IMR-90 (cell line): Measurements from ENCODE around the gene ADD3. TPM values are rescaled to one million over a fixed set of nuclear protein-coding genes. Genes with fewer than 3 reads are reported as not detected.

Source experiments
- ATAC-seq: fragments of 200-7000 bp; cut with Tn5 transposase; 2 replicates; pipeline ENCODE4 v1.9.1; 2020; ENCODE audit warnings: low read depth, mild to moderate bottlenecking, moderate library complexity
- BruUV-seq: library from RNA; stranded (reverse); fragments of 400-500 nt; replicated peaks from 2 replicates; lab custom pipeline; 2021; lab: Mats Ljungman, UMichigan
- CTCF ChIA-PET: fragments of 300-600 bp; formaldehyde crosslinking; extraction: SDS; loops from one replicate; lab custom pipeline; 2021; ENCODE audit warnings: antibody characterized with exemption; lab: Yijun Ruan, JAX
- POLR2A ChIA-PET: fragments of 300-600 bp; sonication (Branson Sonifier 250); formaldehyde crosslinking; loops from one replicate; lab custom pipeline; 2022; ENCODE audit warnings: antibody characterized with exemption; ENCODE audit not compliant: unreplicated experiment; lab: Charles Lee
- DNase-seq: peaks from one replicate; pipeline ENCODE4 v3.0.0; 2013
- H2AFZ ChIP-seq: replicated peaks from 2 replicates; pipeline ENCODE3; 2013; ENCODE audit warnings: low read length, mild to moderate bottlenecking; ENCODE audit not compliant: poor library complexity
- H2AK5ac ChIP-seq: 2 replicates; pipeline ENCODE4 v1.6.1; 2013; ENCODE audit warnings: low read depth, low read length, inconsistent platforms
- H2AK9ac ChIP-seq: replicated peaks from 2 replicates; pipeline ENCODE3; 2013; ENCODE audit warnings: mild to moderate bottlenecking, low read depth, low read length, moderate library complexity; ENCODE audit not compliant: poor library complexity
- H2BK120ac ChIP-seq: 2 replicates; pipeline ENCODE4 v1.6.1; 2013; ENCODE audit warnings: low read depth, low read length, inconsistent platforms
- H2BK15ac ChIP-seq: 3 replicates; pipeline ENCODE4 v1.6.1; 2013; ENCODE audit warnings: low read depth, low read length, inconsistent platforms
- H2BK20ac ChIP-seq: 2 replicates; pipeline ENCODE4 v1.6.1; 2013; ENCODE audit warnings: low read depth, mild to moderate bottlenecking, inconsistent platforms, low read length, moderate library complexity
- H2BK5ac ChIP-seq: 2 replicates; pipeline ENCODE4 v1.6.1; 2013; ENCODE audit warnings: mild to moderate bottlenecking, low read depth, low read length, inconsistent platforms; ENCODE audit not compliant: poor library complexity, severe bottlenecking
- H3K14ac ChIP-seq: replicated peaks from 2 replicates; pipeline ENCODE4 v1.6.1; 2013; ENCODE audit warnings: low read depth, low read length, inconsistent platforms
- H3K18ac ChIP-seq: 2 replicates; pipeline ENCODE4 v1.6.1; 2013; ENCODE audit warnings: low read depth, low read length, control low read depth
- H3K23ac ChIP-seq: 2 replicates; pipeline ENCODE4 v1.6.1; 2013; ENCODE audit warnings: low read depth, low read length, inconsistent platforms
- H3K27ac ChIP-seq: 2 replicates; pipeline ENCODE4 v1.5.1; 2013; ENCODE audit warnings: mild to moderate bottlenecking, control low read depth, low read length; ENCODE audit not compliant: insufficient read depth
- H3K27me3 ChIP-seq: 2 replicates; pipeline ENCODE4 v1.6.1; 2013; ENCODE audit warnings: low read length; ENCODE audit not compliant: control insufficient read depth, insufficient read depth
- H3K36me3 ChIP-seq: 2 replicates; pipeline ENCODE4 v1.6.1; 2013; ENCODE audit warnings: low read length, mixed read lengths; ENCODE audit not compliant: control insufficient read depth, insufficient read depth
- H3K4ac ChIP-seq: 2 replicates; pipeline ENCODE4 v1.6.1; 2013; ENCODE audit warnings: low read depth, low read length, inconsistent platforms
- H3K4me1 ChIP-seq: 2 replicates; pipeline ENCODE4 v1.6.1; 2013; ENCODE audit warnings: low read length, mixed read lengths; ENCODE audit not compliant: control insufficient read depth, insufficient read depth
- H3K4me2 ChIP-seq: 2 replicates; pipeline ENCODE4 v1.6.1; 2013; ENCODE audit warnings: low read depth, mild to moderate bottlenecking, control low read depth, low read length, moderate library complexity
- H3K4me3 ChIP-seq: 2 replicates; pipeline ENCODE4 v1.5.1; 2013; ENCODE audit warnings: low read depth, mild to moderate bottlenecking, control low read depth, low read length, moderate library complexity; ENCODE audit not compliant: insufficient read depth
- H3K56ac ChIP-seq: 2 replicates; pipeline ENCODE4 v1.6.1; 2013; ENCODE audit warnings: low read length, inconsistent platforms; ENCODE audit not compliant: insufficient read depth; ENCODE audit errors: extremely low read depth
- H3K79me1 ChIP-seq, 2 experiments: 2 replicates each; pipeline ENCODE4 v1.6.1; 2013; ENCODE audit warnings: low read length in 2 of 2, inconsistent platforms in 1 of 2, low read depth in 1 of 2
- H3K9ac ChIP-seq: 2 replicates; pipeline ENCODE4 v1.6.1; 2013; ENCODE audit warnings: low read depth, low read length, control low read depth
- H3K9me1 ChIP-seq: 2 replicates; pipeline ENCODE4 v1.6.1; 2013; ENCODE audit warnings: low read length, inconsistent platforms; ENCODE audit not compliant: insufficient read depth
- H3K9me3 ChIP-seq: 2 replicates; pipeline ENCODE4 v1.6.1; 2013; ENCODE audit warnings: low read length; ENCODE audit not compliant: control insufficient read depth, insufficient read depth
- H4K20me1 ChIP-seq: 2 replicates; pipeline ENCODE4 v1.6.1; 2013; ENCODE audit warnings: low read length, inconsistent platforms; ENCODE audit not compliant: insufficient read depth
- H4K5ac ChIP-seq: 2 replicates; pipeline ENCODE4 v1.6.1; 2013; ENCODE audit warnings: mild to moderate bottlenecking, low read depth, low read length, control low read depth
- H4K8ac ChIP-seq, 2 experiments: 2 replicates each; pipeline ENCODE4 v1.6.1; 2013; ENCODE audit warnings: low read depth in 2 of 2, low read length in 2 of 2, control low read depth in 1 of 2, inconsistent platforms in 1 of 2
- H4K91ac ChIP-seq: 2 replicates; pipeline ENCODE4 v1.6.1; 2013; ENCODE audit warnings: low read depth, low read length, inconsistent platforms; ENCODE audit not compliant: insufficient read depth
- CEBPB ChIP-seq: IDR thresholded peaks from 2 replicates; pipeline ENCODE4 v1.6.1; 2012; ENCODE audit warnings: low read depth, low read length, improper control_type of control experiment
- CHD1 ChIP-seq: IDR thresholded peaks from 2 replicates; pipeline ENCODE4 v1.6.1; 2012; ENCODE audit warnings: low read depth, low read length, improper control_type of control experiment
- FOS ChIP-seq: fragments of 150-350 bp; IDR thresholded peaks from 2 replicates; pipeline ENCODE4 v1.6.1; 2016; ENCODE audit warnings: low read depth, low read length
- MAFK ChIP-seq: IDR thresholded peaks from 2 replicates; pipeline ENCODE4 v1.6.1; 2012; ENCODE audit warnings: low read depth, low read length, improper control_type of control experiment
- MXI1 ChIP-seq: IDR thresholded peaks from 2 replicates; pipeline ENCODE4 v1.6.1; 2012; ENCODE audit warnings: low read depth, mild to moderate bottlenecking, low read length, moderate library complexity, borderline replicate concordance
- NFE2L2 ChIP-seq: fragments of 150-350 bp; IDR thresholded peaks from 2 replicates; pipeline ENCODE4 v1.6.1; 2016; ENCODE audit warnings: low read depth, mild to moderate bottlenecking, low read length
- POLR2A ChIP-seq: IDR thresholded peaks from 2 replicates; pipeline ENCODE4 v1.6.1; 2012; ENCODE audit warnings: mild to moderate bottlenecking, low read depth, low read length
- RCOR1 ChIP-seq: IDR thresholded peaks from 2 replicates; pipeline ENCODE4 v1.6.1; 2012; ENCODE audit warnings: mild to moderate bottlenecking, low read length, improper control_type of control experiment; ENCODE audit not compliant: insufficient replicate concordance
- RFX5 ChIP-seq: IDR thresholded peaks from 2 replicates; pipeline ENCODE4 v1.8.0; 2012; ENCODE audit warnings: low read depth, mild to moderate bottlenecking, low read length, moderate library complexity
- SMC3 ChIP-seq: fragments of 150-350 bp; IDR thresholded peaks from 2 replicates; pipeline ENCODE4 v1.6.1; 2016; ENCODE audit warnings: low read depth, mild to moderate bottlenecking, antibody characterized with exemption, low read length, moderate library complexity
- dilution Hi-C: fragments of 300-500 bp; cut with HindIII; formaldehyde crosslinking; loops from one replicate; pipeline ENCODE4 v1.14.3; 2018; ENCODE audit warnings: low sequenced_read_pairs; ENCODE audit not compliant: unreplicated experiment
- in situ Hi-C: fragments of 300-500 bp; cut with MboI; formaldehyde crosslinking; loops from 3 replicates; pipeline ENCODE4 v1.14.3; 2019; ENCODE audit warnings: low sequenced_read_pairs, inconsistent platforms, mixed read lengths
- intact Hi-C: fragments of 100-400 bp; cut with micrococcal nuclease; formaldehyde crosslinking; loops from 2 replicates; pipeline ENCODE4 v1.10.0; 2022
- polyA plus RNA-seq, 3 experiments: library from polyadenylated mRNA; depleted of rRNA; stranded (reverse); fragments of >200 nt; gene quantifications; 2 replicates each; pipeline ENCODE4 v1.2.3, GENCODE V29; 2012; ENCODE audit warnings: low replicate concordance in 1 of 3
- total RNA-seq: library from RNA; depleted of rRNA; stranded (reverse); fragments of >200 nt; gene quantifications from 2 replicates; pipeline ENCODE4 v1.2.3, GENCODE V29; 2012
- TF ChIP-seq, protein P1 (sequence below): fragments of 150-350 bp; IDR thresholded peaks from 2 replicates; pipeline ENCODE4 v1.6.1; 2016; ENCODE audit warnings: low read depth, mild to moderate bottlenecking, low read length, moderate library complexity, borderline replicate concordance
- TF ChIP-seq, protein P2 (sequence below): conservative IDR thresholded peaks from 2 replicates; pipeline ENCODE4 v1.5.1; 2012; ENCODE audit warnings: mild to moderate bottlenecking, low read depth, low read length, improper control_type of control experiment
- TF ChIP-seq, protein P3 (sequence below): fragments of 150-350 bp; IDR thresholded peaks from 2 replicates; pipeline ENCODE4 v1.6.1; 2017; ENCODE audit warnings: mild to moderate bottlenecking, antibody characterized with exemption, low read length, low read depth

Gene ADD3
- total and polyA plus RNA-seq, 2 of the 4 experiments (the other 2 are of a cell fraction) = 138 to 212 TPM

DNA sequence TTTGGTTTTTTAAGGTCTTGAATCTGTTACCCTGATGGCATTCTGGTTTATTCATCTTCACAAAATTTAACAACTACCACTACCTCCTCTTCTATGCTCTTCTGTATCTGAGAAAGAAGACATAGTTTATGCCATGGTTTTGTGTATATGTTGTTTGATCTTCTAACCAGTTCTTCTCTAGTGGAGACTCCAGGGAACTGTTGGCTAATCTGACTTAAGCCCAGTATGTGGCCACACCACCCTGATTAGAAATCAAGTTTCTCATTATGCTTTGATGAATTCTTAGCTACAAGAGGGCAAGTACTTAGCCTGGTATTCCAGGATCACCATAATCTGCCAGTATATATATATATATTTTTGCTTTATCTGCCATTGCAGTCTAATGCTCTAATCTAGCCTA, 100.1 kb downstream of the ADD3 start:
- Histone ChIP-seq H3K27me3 (no peaks in the 10 kb centered on the region), H3K14ac (no peak overlapping the region), H2BK5ac (no peak overlapping the region), H4K8ac (no peak overlapping the region), H3K36me3 (peaks cover 8% of the 10 kb centered on the region; the same call in 1 of the 2 replicates), H2AFZ (no peak overlapping the region), H2BK20ac (no peak overlapping the region), H2AK9ac (no peak overlapping the region), H3K79me1 (peaks cover 3 to 38% of the 10 kb centered on the region in 2 experiments), H2BK15ac (no peak overlapping the region), H2BK120ac (no peak overlapping the region), H2AK5ac (no peak overlapping the region), H3K4me1 (no peaks in the 10 kb centered on the region), H3K9me1 (no peaks in the 10 kb centered on the region), H3K4ac (no peak overlapping the region), H3K9me3 (no peaks in the 10 kb centered on the region), H3K23ac (no peak overlapping the region), H4K91ac (no peak overlapping the region), H3K27ac (no peak overlapping the region), H3K9ac (no peak overlapping the region), H3K4me2 (no peak overlapping the region), H4K5ac (no peak overlapping the region), H3K18ac (no peak overlapping the region), H3K56ac (no peak overlapping the region), H3K4me3 (no peak overlapping the region), H4K20me1 (no peaks in the 10 kb centered on the region; the same call in 1 of the 2 replicates)
- CTCF ChIA-PET = interaction anchor here (1.5 kb wide), 1 partner anchor 11 kb away, joined by 7 read pairs; no protein-coding TSS in a partner anchor
- ATAC-seq (no peak), DNase-seq (no peak)
- BruUV-seq = no TSS peak
- TF ChIP-seq, protein P1, sequence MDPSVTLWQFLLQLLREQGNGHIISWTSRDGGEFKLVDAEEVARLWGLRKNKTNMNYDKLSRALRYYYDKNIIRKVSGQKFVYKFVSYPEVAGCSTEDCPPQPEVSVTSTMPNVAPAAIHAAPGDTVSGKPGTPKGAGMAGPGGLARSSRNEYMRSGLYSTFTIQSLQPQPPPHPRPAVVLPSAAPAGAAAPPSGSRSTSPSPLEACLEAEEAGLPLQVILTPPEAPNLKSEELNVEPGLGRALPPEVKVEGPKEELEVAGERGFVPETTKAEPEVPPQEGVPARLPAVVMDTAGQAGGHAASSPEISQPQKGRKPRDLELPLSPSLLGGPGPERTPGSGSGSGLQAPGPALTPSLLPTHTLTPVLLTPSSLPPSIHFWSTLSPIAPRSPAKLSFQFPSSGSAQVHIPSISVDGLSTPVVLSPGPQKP = no peak
- TF ChIP-seq MXI1 (no peak), SMC3 (no peak), RCOR1 (no peak), POLR2A (no peak), NFE2L2 (no peak), FOS (no peak), CHD1 (no peak), CEBPB (no peak), RFX5 (no peak), MAFK (no peak)
- TF ChIP-seq, protein P2, sequence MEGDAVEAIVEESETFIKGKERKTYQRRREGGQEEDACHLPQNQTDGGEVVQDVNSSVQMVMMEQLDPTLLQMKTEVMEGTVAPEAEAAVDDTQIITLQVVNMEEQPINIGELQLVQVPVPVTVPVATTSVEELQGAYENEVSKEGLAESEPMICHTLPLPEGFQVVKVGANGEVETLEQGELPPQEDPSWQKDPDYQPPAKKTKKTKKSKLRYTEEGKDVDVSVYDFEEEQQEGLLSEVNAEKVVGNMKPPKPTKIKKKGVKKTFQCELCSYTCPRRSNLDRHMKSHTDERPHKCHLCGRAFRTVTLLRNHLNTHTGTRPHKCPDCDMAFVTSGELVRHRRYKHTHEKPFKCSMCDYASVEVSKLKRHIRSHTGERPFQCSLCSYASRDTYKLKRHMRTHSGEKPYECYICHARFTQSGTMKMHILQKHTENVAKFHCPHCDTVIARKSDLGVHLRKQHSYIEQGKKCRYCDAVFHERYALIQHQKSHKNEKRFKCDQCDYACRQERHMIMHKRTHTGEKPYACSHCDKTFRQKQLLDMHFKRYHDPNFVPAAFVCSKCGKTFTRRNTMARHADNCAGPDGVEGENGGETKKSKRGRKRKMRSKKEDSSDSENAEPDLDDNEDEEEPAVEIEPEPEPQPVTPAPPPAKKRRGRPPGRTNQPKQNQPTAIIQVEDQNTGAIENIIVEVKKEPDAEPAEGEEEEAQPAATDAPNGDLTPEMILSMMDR = no peak
- TF ChIP-seq, protein P3, sequence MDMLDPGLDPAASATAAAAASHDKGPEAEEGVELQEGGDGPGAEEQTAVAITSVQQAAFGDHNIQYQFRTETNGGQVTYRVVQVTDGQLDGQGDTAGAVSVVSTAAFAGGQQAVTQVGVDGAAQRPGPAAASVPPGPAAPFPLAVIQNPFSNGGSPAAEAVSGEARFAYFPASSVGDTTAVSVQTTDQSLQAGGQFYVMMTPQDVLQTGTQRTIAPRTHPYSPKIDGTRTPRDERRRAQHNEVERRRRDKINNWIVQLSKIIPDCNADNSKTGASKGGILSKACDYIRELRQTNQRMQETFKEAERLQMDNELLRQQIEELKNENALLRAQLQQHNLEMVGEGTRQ = no peak
- dilution Hi-C loops (no loop called here), in situ Hi-C loops (no loop called here), intact Hi-C loops (no loop called here)
- POLR2A ChIA-PET = no interaction called here
